Parathyroid adenoma (tissue), 2 donors: ENCODE measurements around the gene FBXO42.

Experiments used
- H2AFZ ChIP-seq: fragments of 300-600 bp; sonication (generic); one replicate; pipeline ENCODE4 v1.7.0; 2017; ENCODE audit warnings: antibody characterized with exemption, mild to moderate bottlenecking
- H3K27ac ChIP-seq: fragments of 300-600 bp; sonication (generic); one replicate; pipeline ENCODE4 v1.7.0; 2017
- H3K27me3 ChIP-seq: fragments of 300-600 bp; sonication (generic); one replicate; pipeline ENCODE4 v1.7.0; 2017; ENCODE audit warnings: low read length; ENCODE audit not compliant: control insufficient read depth, insufficient read depth
- H3K36me3 ChIP-seq: fragments of 300-600 bp; sonication (generic); one replicate; pipeline ENCODE4 v1.7.0; 2017; ENCODE audit warnings: low read length; ENCODE audit not compliant: control insufficient read depth, insufficient read depth
- H3K4me1 ChIP-seq: fragments of 300-600 bp; sonication (generic); one replicate; pipeline ENCODE4 v1.7.0; 2017; ENCODE audit warnings: control low read depth
- H3K4me2 ChIP-seq: fragments of 300-600 bp; sonication (generic); one replicate; pipeline ENCODE4 v1.7.0; 2017; ENCODE audit warnings: low read length
- H3K4me3 ChIP-seq: fragments of 300-600 bp; sonication (generic); one replicate; pipeline ENCODE4 v1.7.0; 2017; ENCODE audit warnings: low read depth, low read length
- H3K79me2 ChIP-seq: fragments of 300-600 bp; sonication (generic); one replicate; pipeline ENCODE4 v1.7.0; 2017; ENCODE audit warnings: control low read depth
- H3K9ac ChIP-seq: fragments of 300-600 bp; sonication (generic); one replicate; pipeline ENCODE4 v1.7.0; 2017; ENCODE audit warnings: mild to moderate bottlenecking
- H3K9me3 ChIP-seq: fragments of 300-600 bp; sonication (generic); one replicate; pipeline ENCODE4 v1.7.0; 2017; ENCODE audit warnings: low read length; ENCODE audit not compliant: control insufficient read depth
- TF ChIP-seq, protein P1 (sequence below): fragments of 300-600 bp; sonication (generic); IDR thresholded peaks from one replicate; pipeline ENCODE4 v1.7.0; 2017; ENCODE audit warnings: antibody characterized with exemption, mild to moderate bottlenecking
- donor health status: primary hyperparathyroidism.

FBXO42 gene

DNA sequence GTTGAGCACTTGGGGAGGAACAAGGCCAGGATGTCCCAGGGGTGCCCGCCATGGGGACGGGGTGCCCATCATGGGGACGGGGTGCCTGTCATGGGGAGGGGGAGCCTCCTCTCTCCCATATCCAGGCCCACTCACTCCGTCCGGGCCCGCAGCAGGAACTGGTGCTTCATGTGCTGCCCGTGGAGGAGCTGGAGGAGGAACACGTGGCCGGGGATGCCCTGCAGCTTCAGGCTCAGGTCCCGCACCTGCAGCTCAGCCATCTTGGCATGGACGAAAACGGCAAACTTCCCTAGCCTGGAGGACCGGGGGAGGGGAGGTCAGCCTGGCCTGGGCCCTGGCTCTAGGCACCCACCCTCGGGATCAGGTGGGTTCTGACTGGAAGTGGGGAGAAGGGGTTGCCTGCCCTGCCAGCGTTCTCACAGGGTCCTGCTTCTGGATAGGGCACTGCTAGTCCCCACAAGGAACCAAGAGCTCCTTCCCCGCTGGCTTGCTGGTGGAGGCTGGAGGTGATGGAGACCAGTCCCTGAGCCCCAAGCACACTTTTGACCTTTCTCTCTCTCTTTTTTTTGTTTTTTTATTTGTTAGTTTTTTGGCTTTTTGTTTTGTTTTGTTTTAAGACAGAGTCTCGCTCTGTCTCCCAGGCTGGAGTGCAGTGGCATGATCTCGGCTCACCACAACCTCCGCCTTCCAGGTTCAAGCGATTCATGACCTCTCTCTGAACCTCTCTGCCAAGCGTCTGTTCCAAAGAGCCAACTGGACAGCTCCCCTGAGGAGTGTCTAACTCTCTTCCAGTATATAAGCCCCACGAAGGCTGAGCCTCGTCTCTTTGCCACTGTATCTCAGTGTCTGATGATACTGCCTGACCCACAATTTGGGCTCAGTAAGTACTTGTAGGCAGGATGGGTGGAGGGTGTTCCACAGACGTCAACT lies 149.7 kb downstream of the FBXO42 start:
- TF ChIP-seq, protein P1, sequence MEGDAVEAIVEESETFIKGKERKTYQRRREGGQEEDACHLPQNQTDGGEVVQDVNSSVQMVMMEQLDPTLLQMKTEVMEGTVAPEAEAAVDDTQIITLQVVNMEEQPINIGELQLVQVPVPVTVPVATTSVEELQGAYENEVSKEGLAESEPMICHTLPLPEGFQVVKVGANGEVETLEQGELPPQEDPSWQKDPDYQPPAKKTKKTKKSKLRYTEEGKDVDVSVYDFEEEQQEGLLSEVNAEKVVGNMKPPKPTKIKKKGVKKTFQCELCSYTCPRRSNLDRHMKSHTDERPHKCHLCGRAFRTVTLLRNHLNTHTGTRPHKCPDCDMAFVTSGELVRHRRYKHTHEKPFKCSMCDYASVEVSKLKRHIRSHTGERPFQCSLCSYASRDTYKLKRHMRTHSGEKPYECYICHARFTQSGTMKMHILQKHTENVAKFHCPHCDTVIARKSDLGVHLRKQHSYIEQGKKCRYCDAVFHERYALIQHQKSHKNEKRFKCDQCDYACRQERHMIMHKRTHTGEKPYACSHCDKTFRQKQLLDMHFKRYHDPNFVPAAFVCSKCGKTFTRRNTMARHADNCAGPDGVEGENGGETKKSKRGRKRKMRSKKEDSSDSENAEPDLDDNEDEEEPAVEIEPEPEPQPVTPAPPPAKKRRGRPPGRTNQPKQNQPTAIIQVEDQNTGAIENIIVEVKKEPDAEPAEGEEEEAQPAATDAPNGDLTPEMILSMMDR: no peak
- H3K4me1 ChIP-seq: no peaks in the 10 kb centered on the region
- H3K36me3 ChIP-seq: no peaks in the 10 kb centered on the region
- H2AFZ ChIP-seq: no peak overlapping the region
- H3K27me3 ChIP-seq: no peaks in the 10 kb centered on the region
- no peaks in the 10 kb centered on the region for H3K79me2 ChIP-seq
- H3K4me2 ChIP-seq: no peak overlapping the region
- H3K27ac ChIP-seq: no peak overlapping the region
- no peak overlapping the region for H3K9ac ChIP-seq
- no peak overlapping the region for H3K4me3 ChIP-seq
- no peaks in the 10 kb centered on the region for H3K9me3 ChIP-seq

DNA sequence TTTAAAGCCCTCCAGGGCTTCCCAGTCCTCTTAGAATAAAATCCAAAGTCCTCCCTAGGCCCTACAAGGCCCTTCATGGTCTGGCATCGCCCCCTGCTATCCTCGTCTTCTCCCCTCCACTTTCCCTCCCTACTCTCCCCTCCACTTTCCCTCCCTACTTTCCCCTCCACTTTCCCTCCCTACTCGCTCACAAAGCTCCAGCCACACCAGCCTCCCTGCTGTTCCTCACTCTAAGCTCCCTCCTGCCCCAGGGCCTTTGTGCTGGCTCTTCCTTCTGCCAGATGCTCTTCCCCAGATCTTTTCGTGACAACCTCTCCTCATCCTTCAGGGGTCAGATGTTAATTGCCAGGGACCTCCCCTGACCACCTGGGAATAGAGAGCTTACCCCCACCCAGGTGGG lies 152.6 kb downstream of the FBXO42 start:
- no peaks in the 10 kb centered on the region for H3K79me2 ChIP-seq
- H3K9ac ChIP-seq: no peak overlapping the region
- TF ChIP-seq, protein P1: no peak
- no peaks in the 10 kb centered on the region for H3K9me3 ChIP-seq
- H3K36me3 ChIP-seq: no peaks in the 10 kb centered on the region
- no peak overlapping the region for H3K4me2 ChIP-seq
- no peak overlapping the region for H3K27ac ChIP-seq
- H3K27me3 ChIP-seq: no peaks in the 10 kb centered on the region
- H2AFZ ChIP-seq: no peak overlapping the region
- no peaks in the 10 kb centered on the region for H3K4me1 ChIP-seq
- no peak overlapping the region for H3K4me3 ChIP-seq

DNA sequence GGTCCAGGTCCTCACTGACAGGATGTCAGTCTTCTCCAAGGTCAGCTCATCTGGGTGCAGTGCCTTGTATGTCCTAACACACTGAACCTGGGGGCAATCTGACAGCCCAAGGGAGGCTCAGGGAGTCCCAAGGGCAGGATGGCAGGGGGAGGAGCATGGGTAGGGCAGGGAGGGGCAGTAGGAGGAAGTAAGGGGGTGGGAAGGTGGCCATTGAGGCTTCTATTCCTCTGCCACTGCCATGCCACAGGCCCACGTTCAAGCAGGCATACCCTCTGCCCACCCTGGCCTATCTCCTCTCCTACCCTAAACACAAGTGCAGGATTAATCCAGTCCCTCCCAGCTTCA lies 153.2 kb downstream of the FBXO42 start:
- Histone ChIP-seq H3K4me1 (no peaks in the 10 kb centered on the region), H3K9ac (no peak overlapping the region), H3K27ac (no peak overlapping the region), H3K36me3 (no peaks in the 10 kb centered on the region), H3K79me2 (no peaks in the 10 kb centered on the region), H3K4me3 (no peak overlapping the region), H2AFZ (no peak overlapping the region), H3K27me3 (no peaks in the 10 kb centered on the region), H3K4me2 (no peak overlapping the region), H3K9me3 (no peaks in the 10 kb centered on the region)
- TF ChIP-seq, protein P1: no peak

DNA sequence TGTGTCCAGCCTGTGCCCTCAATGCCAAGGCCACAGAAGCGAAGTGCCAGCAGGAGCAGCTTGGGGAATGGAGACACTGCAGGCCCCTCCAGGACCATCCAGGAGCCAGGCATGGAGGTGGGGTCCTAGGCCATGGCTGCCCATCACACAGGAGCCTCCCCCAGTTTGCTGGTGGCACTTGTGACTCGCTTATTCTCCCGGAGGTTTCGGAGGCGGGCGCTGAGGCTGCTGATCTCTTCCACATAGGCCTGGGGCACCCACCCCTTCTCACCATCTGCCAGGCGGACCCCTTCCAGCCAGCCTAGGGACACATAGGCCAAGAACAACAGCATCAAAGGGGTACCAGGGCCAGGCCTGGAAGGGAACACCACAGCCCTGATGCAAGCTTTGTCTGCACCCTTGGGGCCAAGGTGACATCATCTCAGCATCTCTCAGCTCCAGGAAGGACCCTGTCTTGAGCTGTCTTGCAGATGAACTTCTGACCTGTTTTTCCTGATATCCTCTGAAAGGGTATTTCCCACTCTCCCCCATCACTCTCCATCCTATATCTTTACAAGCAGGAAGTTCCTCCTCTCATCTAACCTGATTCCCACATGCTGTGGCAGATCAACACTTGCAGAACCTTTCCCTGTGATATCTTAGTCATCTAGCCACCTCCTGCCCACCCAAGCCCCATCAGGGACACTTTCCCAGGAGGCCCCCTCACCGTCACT lies 153.7 kb downstream of the FBXO42 start:
- Histone ChIP-seq H2AFZ (no peak overlapping the region), H3K9ac (no peak overlapping the region), H3K4me3 (no peak overlapping the region), H3K79me2 (no peaks in the 10 kb centered on the region), H3K9me3 (no peaks in the 10 kb centered on the region), H3K36me3 (no peaks in the 10 kb centered on the region), H3K27me3 (no peaks in the 10 kb centered on the region), H3K4me2 (no peak overlapping the region), H3K27ac (no peak overlapping the region), H3K4me1 (no peaks in the 10 kb centered on the region)
- TF ChIP-seq, protein P1: no peak
